Chondrocyte (in vitro differentiated cells): Measurements from ENCODE around the gene VAC14. TPM values are rescaled to one million over a fixed set of nuclear protein-coding genes. Genes with fewer than 3 reads are reported as not detected.

Experiments
- DNase-seq: peaks from one replicate; pipeline ENCODE4 v3.0.0; 2021; ENCODE audit warnings: mixed read lengths, low spot score
- H3K27ac Mint-ChIP-seq: one replicate; pipeline ENCODE4 v1.8.0; 2021; ENCODE audit warnings: mild to moderate bottlenecking, moderate library complexity, mixed read lengths; ENCODE audit not compliant: unreplicated experiment
- H3K27me3 Mint-ChIP-seq: 2 replicates; pipeline ENCODE4 v1.8.0; 2021; ENCODE audit warnings: low read depth, mixed read lengths
- H3K36me3 Mint-ChIP-seq: 2 replicates; pipeline ENCODE4 v1.8.0; 2021; ENCODE audit warnings: low read depth, mixed read lengths
- H3K4me1 Mint-ChIP-seq: 2 replicates; pipeline ENCODE4 v1.8.0; 2021; ENCODE audit warnings: low read depth, mild to moderate bottlenecking, mixed read lengths
- H3K4me3 Mint-ChIP-seq: one replicate; pipeline ENCODE4 v1.8.0; 2021; ENCODE audit warnings: mild to moderate bottlenecking, moderate library complexity, mixed read lengths; ENCODE audit not compliant: unreplicated experiment
- H3K9me3 Mint-ChIP-seq: 2 replicates; pipeline ENCODE4 v1.8.0; 2021; ENCODE audit warnings: low read depth, mixed read lengths
- total RNA-seq: library from RNA; stranded (reverse); gene quantifications from 3 replicates; pipeline ENCODE4 v1.2.1, GENCODE V29; 2021
- TF ChIP-seq, protein P1 (sequence below): fragments of 200-600 bp; sonication (generic); IDR thresholded peaks from 2 replicates; pipeline ENCODE4 v1.5.0; 2021; ENCODE audit warnings: antibody characterized with exemption, mild to moderate bottlenecking, moderate library complexity

Gene VAC14
- total RNA-seq, 1 donor from 2014 or later = 37.9 TPM

DNA sequence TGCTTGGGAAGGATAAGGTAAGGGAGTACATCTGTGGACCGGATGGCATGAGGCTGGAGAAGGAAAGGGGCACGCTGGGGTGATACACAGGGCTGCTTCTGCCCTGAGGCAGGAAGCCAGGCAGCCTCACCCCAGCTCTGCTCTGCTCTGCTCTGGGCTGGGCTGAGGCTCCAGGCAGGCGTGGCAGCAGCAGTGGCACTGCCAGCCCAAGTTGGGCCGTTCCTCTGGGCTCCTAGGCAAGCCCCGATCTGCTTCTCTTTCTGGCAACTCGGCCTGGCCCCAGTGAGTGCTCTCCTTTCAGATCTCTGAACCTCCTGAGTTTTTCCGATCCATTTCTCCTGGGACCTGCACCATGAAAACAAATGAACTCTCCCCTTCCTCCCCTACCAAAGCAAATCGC is 44.9 kb downstream of the VAC14 start:
- H3K27me3 Mint-ChIP-seq = no peaks in the 10 kb centered on the region
- TF ChIP-seq, protein P1, sequence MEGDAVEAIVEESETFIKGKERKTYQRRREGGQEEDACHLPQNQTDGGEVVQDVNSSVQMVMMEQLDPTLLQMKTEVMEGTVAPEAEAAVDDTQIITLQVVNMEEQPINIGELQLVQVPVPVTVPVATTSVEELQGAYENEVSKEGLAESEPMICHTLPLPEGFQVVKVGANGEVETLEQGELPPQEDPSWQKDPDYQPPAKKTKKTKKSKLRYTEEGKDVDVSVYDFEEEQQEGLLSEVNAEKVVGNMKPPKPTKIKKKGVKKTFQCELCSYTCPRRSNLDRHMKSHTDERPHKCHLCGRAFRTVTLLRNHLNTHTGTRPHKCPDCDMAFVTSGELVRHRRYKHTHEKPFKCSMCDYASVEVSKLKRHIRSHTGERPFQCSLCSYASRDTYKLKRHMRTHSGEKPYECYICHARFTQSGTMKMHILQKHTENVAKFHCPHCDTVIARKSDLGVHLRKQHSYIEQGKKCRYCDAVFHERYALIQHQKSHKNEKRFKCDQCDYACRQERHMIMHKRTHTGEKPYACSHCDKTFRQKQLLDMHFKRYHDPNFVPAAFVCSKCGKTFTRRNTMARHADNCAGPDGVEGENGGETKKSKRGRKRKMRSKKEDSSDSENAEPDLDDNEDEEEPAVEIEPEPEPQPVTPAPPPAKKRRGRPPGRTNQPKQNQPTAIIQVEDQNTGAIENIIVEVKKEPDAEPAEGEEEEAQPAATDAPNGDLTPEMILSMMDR = no peak
- peak overlapping the region; percentile 32 for H3K27ac Mint-ChIP-seq
- H3K36me3 Mint-ChIP-seq = peaks cover 13% of the 10 kb centered on the region
- DNase-seq = peak; percentile 85
- no peak overlapping the region for H3K4me3 Mint-ChIP-seq
- no peaks in the 10 kb centered on the region for H3K9me3 Mint-ChIP-seq
- H3K4me1 Mint-ChIP-seq = peaks cover 80% of the 10 kb centered on the region

DNA sequence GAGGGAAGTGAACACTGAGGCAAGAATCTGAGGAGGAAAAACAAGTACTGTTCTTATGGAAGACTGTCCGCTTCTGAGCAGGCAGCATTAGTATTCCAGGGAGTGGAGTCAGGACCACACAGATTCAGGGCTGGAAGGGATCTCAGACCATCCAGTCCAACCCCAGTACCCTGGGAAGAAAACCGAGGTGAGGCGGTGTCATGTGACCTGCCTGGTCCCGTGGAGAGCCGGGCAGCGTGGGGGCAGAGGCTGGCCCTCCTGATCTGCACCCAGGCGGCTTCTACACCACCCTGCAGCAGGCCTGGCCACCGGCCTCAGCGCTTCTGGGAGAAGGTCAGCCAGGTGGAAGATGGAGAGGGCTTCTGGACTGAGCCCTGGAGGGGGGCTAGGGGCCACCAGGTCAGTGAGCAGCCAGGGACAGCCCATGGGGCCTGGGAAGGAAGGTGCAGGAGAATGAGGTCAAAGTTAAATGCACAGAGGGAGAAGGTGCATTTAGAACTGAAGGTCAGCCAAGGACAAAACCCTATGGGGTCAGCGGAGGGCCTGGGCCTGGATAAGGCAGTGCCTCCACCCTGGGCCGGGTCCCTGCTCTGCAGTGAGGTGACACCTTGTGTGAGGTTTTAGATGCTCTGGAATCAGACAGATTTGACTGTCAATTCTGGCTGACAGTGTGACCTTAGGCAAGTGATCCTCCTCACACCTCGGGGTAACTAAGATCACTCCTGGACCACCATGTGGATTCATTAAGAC is 45.9 kb downstream of the VAC14 start:
- TF ChIP-seq, protein P1 = no peak
- H3K36me3 Mint-ChIP-seq = peaks cover 12% of the 10 kb centered on the region
- peak overlapping the region; percentile 26 for H3K4me3 Mint-ChIP-seq
- peak overlapping the region; percentile 94 for H3K27ac Mint-ChIP-seq
- DNase-seq = peak; percentile 84
- H3K9me3 Mint-ChIP-seq = no peaks in the 10 kb centered on the region
- H3K27me3 Mint-ChIP-seq = no peaks in the 10 kb centered on the region
- peaks cover 80% of the 10 kb centered on the region for H3K4me1 Mint-ChIP-seq

DNA sequence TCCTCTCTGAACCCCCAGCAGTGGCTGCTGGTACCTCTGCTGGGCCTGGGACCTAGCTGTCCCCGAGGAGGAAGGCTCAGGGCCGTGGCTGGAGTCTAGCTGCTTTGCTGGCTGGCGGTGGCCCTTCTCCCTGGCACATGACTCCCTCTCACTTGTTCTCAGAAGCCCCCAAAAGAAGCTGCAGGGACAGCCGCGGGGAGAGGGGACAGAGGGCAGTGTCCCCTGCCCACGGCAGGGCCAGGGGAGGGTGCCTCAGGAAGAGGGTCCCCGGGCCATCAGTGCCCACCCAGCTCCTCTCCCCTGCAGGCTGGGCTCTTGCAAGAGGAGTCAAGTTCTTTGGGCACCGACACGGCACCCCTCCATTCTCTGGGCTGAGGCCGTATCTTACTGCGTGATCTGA is 46.6 kb downstream of the VAC14 start:
- Mint-ChIP-seq H3K27ac (peak overlapping the region; percentile 94), H3K4me3 (peak overlapping the region; percentile 26), H3K4me1 (peaks cover 77% of the 10 kb centered on the region), H3K9me3 (no peaks in the 10 kb centered on the region), H3K36me3 (peaks cover 10% of the 10 kb centered on the region), H3K27me3 (no peaks in the 10 kb centered on the region)
- TF ChIP-seq, protein P1 = no peak
- DNase-seq = peak; percentile 68

DNA sequence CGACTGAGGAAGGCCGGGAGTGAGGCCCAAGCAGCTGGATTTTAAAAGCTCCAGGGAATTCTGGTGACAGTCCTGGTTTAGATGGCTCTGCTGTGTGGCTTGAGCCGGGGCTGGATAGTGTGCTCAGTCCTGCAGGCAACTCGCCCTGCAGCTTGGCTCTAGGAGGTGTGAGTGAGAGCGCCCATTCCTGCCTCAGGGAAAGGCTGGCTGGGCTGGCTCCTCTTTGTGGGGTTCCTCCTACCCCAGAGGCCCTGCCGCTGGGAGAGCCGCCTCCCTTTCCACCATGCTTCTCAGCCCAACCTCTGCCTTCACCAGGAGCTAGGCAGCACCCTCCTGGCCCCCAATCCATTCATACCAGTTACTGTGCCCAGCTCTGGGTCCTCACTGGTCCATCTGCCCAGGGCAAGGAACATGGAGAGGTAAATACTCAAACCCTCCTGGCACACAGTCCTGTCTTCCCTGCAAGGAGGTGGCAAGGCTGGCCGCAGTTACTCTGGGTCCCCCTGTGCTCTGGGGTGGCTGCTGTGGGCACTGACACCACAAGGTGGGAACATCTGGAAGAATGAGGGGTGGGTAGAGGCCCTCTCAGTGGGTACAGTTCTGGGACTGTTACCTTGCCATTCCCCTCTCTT is 47.1 kb downstream of the VAC14 start:
- Mint-ChIP-seq H3K27me3 (no peaks in the 10 kb centered on the region), H3K9me3 (no peaks in the 10 kb centered on the region), H3K4me3 (no peak overlapping the region), H3K4me1 (peaks cover 80% of the 10 kb centered on the region), H3K36me3 (peaks cover 7% of the 10 kb centered on the region), H3K27ac (peak overlapping the region; percentile 68)
- TF ChIP-seq, protein P1 = no peak
- DNase-seq = peak; percentile 72

DNA sequence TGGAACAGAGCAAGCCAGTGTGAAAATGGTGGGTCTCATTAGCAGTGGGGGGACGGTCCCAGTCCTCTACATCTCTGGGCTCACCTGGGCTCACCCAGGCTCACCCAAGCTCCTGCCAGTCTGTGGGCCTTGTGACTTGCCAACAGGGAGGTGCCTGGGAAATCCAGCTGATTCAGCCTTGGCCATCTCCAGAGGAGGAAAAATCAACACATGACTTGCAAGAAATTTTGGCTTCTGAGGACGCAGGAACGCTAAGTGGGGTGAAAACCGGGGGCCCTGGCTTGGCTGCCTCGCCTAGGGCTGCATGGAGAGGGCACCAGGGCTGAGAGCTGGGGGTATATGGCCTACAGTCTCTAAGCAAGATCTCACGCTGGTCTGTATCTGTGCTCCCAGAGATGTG is 47.7 kb downstream of the VAC14 start:
- H3K36me3 Mint-ChIP-seq = peaks cover 2% of the 10 kb centered on the region

More for the DNA sequence above, 47.7 kb downstream of the VAC14 start:
- Mint-ChIP-seq H3K9me3 (no peaks in the 10 kb centered on the region), H3K27me3 (no peaks in the 10 kb centered on the region), H3K27ac (peak overlapping the region; percentile 68), H3K4me1 (peaks cover 84% of the 10 kb centered on the region), H3K4me3 (no peak overlapping the region)
- TF ChIP-seq, protein P1 = no peak
- DNase-seq = peak; percentile 56
